Astrocyte (in vitro differentiated cells and primary cell): Measurements from ENCODE around the gene PACRG.

Source experiments
- EZH2 ChIP-seq: IDR thresholded peaks from 2 replicates; pipeline ENCODE4 v1.6.1; 2012; ENCODE audit warnings: mild to moderate bottlenecking, low read length, inconsistent platforms; ENCODE audit not compliant: insufficient read depth
- TF ChIP-seq, protein P1 (sequence below): IDR thresholded peaks from 2 replicates; pipeline ENCODE4 v1.5.1; 2011; ENCODE audit warnings: low read depth, mild to moderate bottlenecking, inconsistent platforms, low read length, moderate library complexity; ENCODE audit not compliant: insufficient read depth

DNA sequence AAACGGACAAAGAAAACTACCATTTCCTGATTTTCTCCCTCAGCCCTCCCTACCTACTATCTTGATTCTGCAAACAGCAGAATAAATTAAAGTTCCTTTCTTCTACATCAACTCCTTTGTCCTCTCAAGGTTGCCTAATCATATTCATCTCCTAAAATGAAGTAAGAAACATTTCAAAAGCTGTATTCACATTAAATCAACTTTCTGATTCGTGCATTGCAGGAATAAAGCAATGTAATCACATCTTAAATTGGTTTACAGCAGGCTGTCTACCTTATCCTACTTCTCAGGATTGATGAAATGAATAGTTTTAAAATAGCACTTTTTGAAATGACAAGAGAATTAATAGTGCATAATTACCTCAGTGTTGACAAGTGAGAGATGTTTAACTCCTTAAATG lies 25.3 kb upstream of the PACRG start:
- TF ChIP-seq, protein P1, sequence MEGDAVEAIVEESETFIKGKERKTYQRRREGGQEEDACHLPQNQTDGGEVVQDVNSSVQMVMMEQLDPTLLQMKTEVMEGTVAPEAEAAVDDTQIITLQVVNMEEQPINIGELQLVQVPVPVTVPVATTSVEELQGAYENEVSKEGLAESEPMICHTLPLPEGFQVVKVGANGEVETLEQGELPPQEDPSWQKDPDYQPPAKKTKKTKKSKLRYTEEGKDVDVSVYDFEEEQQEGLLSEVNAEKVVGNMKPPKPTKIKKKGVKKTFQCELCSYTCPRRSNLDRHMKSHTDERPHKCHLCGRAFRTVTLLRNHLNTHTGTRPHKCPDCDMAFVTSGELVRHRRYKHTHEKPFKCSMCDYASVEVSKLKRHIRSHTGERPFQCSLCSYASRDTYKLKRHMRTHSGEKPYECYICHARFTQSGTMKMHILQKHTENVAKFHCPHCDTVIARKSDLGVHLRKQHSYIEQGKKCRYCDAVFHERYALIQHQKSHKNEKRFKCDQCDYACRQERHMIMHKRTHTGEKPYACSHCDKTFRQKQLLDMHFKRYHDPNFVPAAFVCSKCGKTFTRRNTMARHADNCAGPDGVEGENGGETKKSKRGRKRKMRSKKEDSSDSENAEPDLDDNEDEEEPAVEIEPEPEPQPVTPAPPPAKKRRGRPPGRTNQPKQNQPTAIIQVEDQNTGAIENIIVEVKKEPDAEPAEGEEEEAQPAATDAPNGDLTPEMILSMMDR = no peak
- no peak for TF ChIP-seq EZH2
